ENCODE data around the gene HOXB8. TPM values are rescaled to one million over a fixed set of nuclear protein-coding genes. Genes with fewer than 3 reads are reported as not detected.

Gene HOXB8
- total and polyA plus RNA-seq, 12 donors, result 0.55 TPM; not detected in 11

GRCh38 chr17:48612456-48612853 lies 2.6 kb downstream of the HOXB8 start:
- intact Hi-C loops (cut with DNase I), result loop anchor here in 9 of 10 donors (10.0 kb wide), 4 partner anchors 278 to 588 kb away; no protein-coding TSS in a partner anchor
- 4% methylated on average over 15 of the region's 15 CpGs for WGBS, 2 donors

DNA sequence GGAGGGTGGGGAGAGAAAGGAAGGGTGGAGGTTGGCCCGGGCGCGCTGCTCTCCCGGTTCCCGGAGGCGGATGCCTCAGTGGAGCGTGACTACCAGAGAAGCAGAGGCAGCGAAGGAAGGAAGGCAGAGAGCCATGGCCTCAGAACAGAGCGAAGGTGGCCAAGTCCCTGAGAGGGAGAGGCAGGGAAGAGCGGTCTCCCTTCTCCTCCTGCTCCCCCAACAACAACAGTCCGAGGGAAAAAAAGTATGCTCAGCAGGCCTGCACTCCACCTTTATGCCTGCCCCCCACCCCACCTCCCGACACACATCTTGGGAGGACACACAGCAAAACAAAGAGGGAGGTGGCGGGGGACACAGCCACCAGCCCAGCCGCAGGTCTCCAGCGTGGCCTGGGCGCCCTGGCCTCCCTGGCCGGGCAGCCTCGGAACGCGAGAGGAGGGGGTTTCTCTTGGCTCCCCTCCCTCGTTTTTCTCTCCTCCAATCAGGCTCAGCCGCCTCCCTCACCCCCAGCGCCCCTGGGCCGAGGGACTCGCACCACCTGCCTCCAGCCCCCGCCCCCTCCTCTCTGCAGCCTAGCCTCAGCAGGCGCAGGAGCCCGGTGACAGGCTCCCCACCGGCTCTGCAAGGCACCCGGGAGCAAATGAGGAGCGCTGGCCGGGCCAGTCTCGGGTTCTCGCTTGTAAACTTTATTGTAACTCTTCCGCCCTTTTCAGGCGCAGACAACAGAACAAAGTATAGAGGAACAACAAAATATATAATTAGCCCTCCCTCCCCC lies 3.2 kb downstream of the HOXB8 start:
- Histone ChIP-seq H3K27ac (peak overlapping the region in 1 of 10 donors; percentile 73), H3K9me3 (no peaks in the 10 kb centered on the region), H3K4me1 (peaks cover 9 to 52% (median 37%) of the 10 kb centered on the region in 9 donors), H3K27me3 (peaks cover 92 to 100% (median 100%) of the 10 kb centered on the region in 7 donors), H3K36me3 (peaks cover 0 to 5% (median 0%) of the 10 kb centered on the region in 9 donors), H3K4me3 (peak overlapping the region in 5 of 10 donors; percentile 23 to 67 (median 47))
- DNase-seq, result no peak
- intact Hi-C loops (cut with DNase I), result loop anchor here in 9 of 10 donors (10.0 kb wide), 4 partner anchors 277 to 587 kb away; no protein-coding TSS in a partner anchor
- WGBS, 2 donors, result 5 to 6% methylated on average over 34 to 36 of the region's 36 CpGs
- ATAC-seq, result no peak
- TF ChIP-seq CTCF (IDR thresholded peaks at IDR 0.05), result no peak

More at GRCh38 chr17:48612456-48612853, 2.6 kb downstream of the HOXB8 start:
- no peak for TF ChIP-seq CTCF (IDR thresholded peaks at IDR 0.05)
- Histone ChIP-seq H3K36me3 (peaks cover 0 to 5% (median 0%) of the 10 kb centered on the region in 9 donors), H3K4me1 (peaks cover 9 to 52% (median 37%) of the 10 kb centered on the region in 9 donors), H3K27ac (no peak overlapping the region), H3K27me3 (peaks cover 92 to 100% (median 100%) of the 10 kb centered on the region in 7 donors), H3K4me3 (peak overlapping the region in 5 of 10 donors; percentile 3 to 67 (median 15)), H3K9me3 (no peaks in the 10 kb centered on the region)
- no peak for ATAC-seq
- no peak for DNase-seq

- WGBS, 2 donors, result 5% methylated on average over 22 of the region's 22 CpGs
Observed at GRCh38 chr17:48611213-48611612, 3.9 kb downstream of the HOXB8 start.

More at GRCh38 chr17:48611213-48611612, 3.9 kb downstream of the HOXB8 start:
- ATAC-seq, result peak in 1 of 8 donors; percentile 27
- no peak for TF ChIP-seq CTCF (IDR thresholded peaks at IDR 0.05)
- peaks cover 92 to 100% (median 100%) of the 10 kb centered on the region in 7 donors for H3K27me3 ChIP-seq
- DNase-seq, result no peak
- peak overlapping the region in 1 of 10 donors; percentile 73 for H3K27ac ChIP-seq
- peak overlapping the region; percentile 4 to 67 (median 40) for H3K4me3 ChIP-seq
- no peaks in the 10 kb centered on the region for H3K9me3 ChIP-seq
- intact Hi-C loops (cut with DNase I), result loop anchor here in 9 of 10 donors (10.0 kb wide), 4 partner anchors 276 to 586 kb away; no protein-coding TSS in a partner anchor
- H3K4me1 ChIP-seq, result peaks cover 9 to 52% (median 37%) of the 10 kb centered on the region in 9 donors
- peaks cover 0 to 5% (median 0%) of the 10 kb centered on the region in 9 donors for H3K36me3 ChIP-seq
